ENCODE data around the gene LAMB3. TPM values are rescaled to one million over a fixed set of nuclear protein-coding genes. Genes with fewer than 3 reads are reported as not detected.

The LAMB3 gene
- polyA plus RNA-seq, 1 experiment: 4.4 TPM

DNA sequence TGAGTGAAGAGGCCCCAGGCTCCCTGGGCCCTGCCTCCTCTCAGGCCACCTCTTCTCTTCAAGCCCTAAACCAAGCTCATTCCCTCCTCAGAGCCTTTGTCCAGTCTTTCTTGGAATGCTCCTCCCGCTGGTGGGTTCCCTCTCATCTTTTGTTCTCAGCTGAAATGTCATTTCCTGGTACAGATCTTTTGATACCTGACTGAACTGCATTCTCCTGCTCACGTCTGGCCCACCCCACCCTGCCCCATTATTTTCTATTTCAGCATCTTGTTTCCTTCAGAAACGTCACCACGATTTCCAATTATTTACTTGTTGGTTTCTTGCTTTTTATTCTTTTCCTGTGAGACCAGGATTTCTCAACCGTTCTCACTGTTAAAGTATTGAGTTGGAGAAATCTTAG lies 16.4 kb downstream of the LAMB3 start:
- no peak for DNase-seq (ENCODE audit: low read depth)
- no peaks in the 10 kb centered on the region for H3K36me3 ChIP-seq (ENCODE audit: control insufficient read depth, insufficient read depth, low read length)
- TF ChIP-seq, protein P1, sequence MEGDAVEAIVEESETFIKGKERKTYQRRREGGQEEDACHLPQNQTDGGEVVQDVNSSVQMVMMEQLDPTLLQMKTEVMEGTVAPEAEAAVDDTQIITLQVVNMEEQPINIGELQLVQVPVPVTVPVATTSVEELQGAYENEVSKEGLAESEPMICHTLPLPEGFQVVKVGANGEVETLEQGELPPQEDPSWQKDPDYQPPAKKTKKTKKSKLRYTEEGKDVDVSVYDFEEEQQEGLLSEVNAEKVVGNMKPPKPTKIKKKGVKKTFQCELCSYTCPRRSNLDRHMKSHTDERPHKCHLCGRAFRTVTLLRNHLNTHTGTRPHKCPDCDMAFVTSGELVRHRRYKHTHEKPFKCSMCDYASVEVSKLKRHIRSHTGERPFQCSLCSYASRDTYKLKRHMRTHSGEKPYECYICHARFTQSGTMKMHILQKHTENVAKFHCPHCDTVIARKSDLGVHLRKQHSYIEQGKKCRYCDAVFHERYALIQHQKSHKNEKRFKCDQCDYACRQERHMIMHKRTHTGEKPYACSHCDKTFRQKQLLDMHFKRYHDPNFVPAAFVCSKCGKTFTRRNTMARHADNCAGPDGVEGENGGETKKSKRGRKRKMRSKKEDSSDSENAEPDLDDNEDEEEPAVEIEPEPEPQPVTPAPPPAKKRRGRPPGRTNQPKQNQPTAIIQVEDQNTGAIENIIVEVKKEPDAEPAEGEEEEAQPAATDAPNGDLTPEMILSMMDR (IDR thresholded peaks at IDR 0.05; ENCODE audit: insufficient read depth, low read depth, low read length): no peak
- CTCF ChIA-PET: interaction anchor here (0.8 to 1.6 kb wide), 5 partner anchors 10 to 66 kb away, joined by 3 to 7 read pairs (median 3); no protein-coding TSS in a partner anchor
- no peaks in the 10 kb centered on the region for H3K27me3 ChIP-seq (ENCODE audit: control insufficient read depth, insufficient read depth, low read length)
- POLR2A ChIA-PET: no interaction called here
- no peak overlapping the region for H3K4me3 ChIP-seq (ENCODE audit: low read depth, low read length)

DNA sequence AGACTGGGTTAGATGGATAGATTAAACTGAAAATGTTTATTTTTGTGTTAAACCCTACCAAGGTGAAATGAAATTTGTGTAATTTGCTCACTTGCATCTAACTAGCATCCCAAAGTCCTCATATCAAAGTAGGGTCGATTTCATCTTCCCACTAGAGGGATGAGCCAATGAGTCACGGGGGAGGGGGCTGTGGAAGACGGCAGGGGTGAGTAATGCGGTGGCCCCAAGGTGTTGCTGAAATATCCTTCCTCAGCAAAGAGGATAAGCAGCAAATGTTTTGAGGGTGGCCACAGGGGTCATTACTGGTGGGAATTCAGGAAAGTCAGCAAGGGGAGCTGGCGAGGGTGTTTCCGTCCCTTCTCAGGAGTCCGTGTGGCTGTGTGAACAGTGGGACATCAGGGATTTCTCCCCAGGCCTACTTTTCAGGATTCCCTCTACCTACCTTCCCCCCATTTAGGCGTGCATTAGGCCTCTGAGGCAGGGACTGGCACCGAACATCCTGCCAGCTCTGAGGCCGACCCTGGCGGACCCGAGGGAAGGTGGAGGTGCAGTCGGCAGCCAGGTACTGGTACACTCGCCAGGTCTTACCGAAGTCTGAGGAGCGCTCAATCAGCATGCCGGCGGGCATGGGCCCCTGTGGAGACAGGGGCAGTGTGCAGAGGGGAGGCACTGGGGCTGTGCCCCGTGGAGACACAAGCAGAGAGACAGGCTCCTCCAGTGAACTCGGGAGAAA lies 18.1 kb downstream of the LAMB3 start:
- Histone ChIP-seq H3K4me3 (ENCODE audit: low read depth, low read length) (no peak overlapping the region), H3K36me3 (ENCODE audit: control insufficient read depth, insufficient read depth, low read length) (no peaks in the 10 kb centered on the region), H3K27me3 (ENCODE audit: control insufficient read depth, insufficient read depth, low read length) (no peaks in the 10 kb centered on the region)
- CTCF ChIA-PET: interaction anchor here (1.6 kb wide), 1 partner anchor 64 kb away, joined by 7 read pairs; no protein-coding TSS in a partner anchor
- TF ChIP-seq, protein P1 (IDR thresholded peaks at IDR 0.05; ENCODE audit: insufficient read depth, low read depth, low read length): no peak
- DNase-seq (ENCODE audit: low read depth): no peak
- POLR2A ChIA-PET: no interaction called here

- DNase-seq (ENCODE audit: low read depth): no peak
- Histone ChIP-seq H3K27me3 (ENCODE audit: control insufficient read depth, insufficient read depth, low read length) (no peaks in the 10 kb centered on the region), H3K36me3 (ENCODE audit: control insufficient read depth, insufficient read depth, low read length) (no peaks in the 10 kb centered on the region), H3K4me3 (ENCODE audit: low read depth, low read length) (no peak overlapping the region)
- TF ChIP-seq, protein P1 (IDR thresholded peaks at IDR 0.05; ENCODE audit: insufficient read depth, low read depth, low read length): no peak
- ChIA-PET POLR2A (no interaction called here), CTCF (no interaction called here)
These were observed 18.8 kb downstream of the LAMB3 start for GRCh38 chr1:209633335-209633997.

DNA sequence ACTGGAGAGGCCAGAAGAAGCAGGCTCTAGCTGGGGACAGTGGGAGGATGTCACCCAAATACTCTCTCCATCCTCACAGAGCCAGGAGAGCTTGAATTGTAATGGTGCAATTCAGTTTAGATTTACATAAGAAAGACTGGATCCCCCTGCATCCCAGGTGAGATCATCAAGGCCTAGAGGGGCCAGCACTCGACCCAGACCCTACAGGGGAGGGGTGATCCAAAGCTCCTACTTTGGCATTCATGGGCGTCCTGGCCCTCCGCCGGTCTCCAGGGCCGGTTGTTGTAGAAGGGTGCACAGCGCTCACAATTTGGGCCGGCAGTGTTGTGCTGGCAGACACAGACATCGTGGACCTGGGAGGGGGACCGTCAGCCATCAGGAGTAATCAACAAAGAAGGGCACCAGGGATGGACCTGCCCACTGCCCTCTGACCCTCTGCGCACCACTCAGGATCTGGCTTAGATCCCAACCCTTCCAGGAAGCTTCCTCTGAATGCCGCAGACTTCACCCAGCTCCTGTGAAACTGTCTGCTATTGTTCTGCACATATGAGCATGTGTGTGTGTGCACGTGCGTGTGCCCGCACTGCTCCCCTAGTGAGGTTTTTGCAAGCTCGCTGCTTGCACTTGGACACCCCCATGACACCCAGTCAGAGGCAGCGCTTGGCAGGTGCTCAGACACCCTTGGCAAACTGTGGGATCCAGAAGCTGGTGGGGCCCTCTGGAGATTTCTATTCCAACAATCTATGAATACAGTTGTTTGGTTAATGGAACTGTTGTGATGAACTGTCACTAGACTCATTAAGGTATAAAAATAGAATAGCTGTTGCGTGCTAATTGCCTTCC lies 21.6 kb downstream of the LAMB3 start:
- ChIA-PET POLR2A (no interaction called here), CTCF (interaction anchor here (0.8 to 10.5 kb wide), 7 partner anchors 7 to 63 kb away, joined by 3 to 154 read pairs (median 4); no protein-coding TSS in a partner anchor)
- no peaks in the 10 kb centered on the region for H3K36me3 ChIP-seq (ENCODE audit: control insufficient read depth, insufficient read depth, low read length)
- no peak overlapping the region for H3K4me3 ChIP-seq (ENCODE audit: low read depth, low read length)
- H3K27me3 ChIP-seq (ENCODE audit: control insufficient read depth, insufficient read depth, low read length): no peaks in the 10 kb centered on the region
- DNase-seq (ENCODE audit: low read depth): no peak
- TF ChIP-seq, protein P1 (IDR thresholded peaks at IDR 0.05; ENCODE audit: insufficient read depth, low read depth, low read length): no peak

Measured in BJ (cell line).